ENCODE measurements around the gene HK2. TPM values are rescaled to one million over a fixed set of nuclear protein-coding genes. Genes with fewer than 3 reads are reported as not detected.

HK2 gene
- polyA plus RNA-seq, 2 of the 4 experiments (the other 2 are of a cell fraction), result 0.37 to 1.2 TPM

- ChIA-PET POLR2A (no interaction called here), CTCF (interaction anchor here (1.1 to 1.9 kb wide), 2 partner anchors 18 to 57 kb away, joined by 6 to 13 read pairs; no protein-coding TSS in a partner anchor)
- H3K9me3 ChIP-seq, result no peaks in the 10 kb centered on the region
- FAIRE-seq (no peak), DNase-seq (ENCODE audit: low read depth in 1 of 2, low spot score in 1 of 2) (no peak), ATAC-seq (no peak)
- no peak overlapping the region for H3K27ac ChIP-seq
- no peaks in the 10 kb centered on the region for H3K4me1 ChIP-seq
- TF ChIP-seq E2F6 (IDR thresholded peaks at IDR 0.05; ENCODE audit: borderline replicate concordance, low read depth), result no peak
- no peak for TF ChIP-seq CHD2 (IDR thresholded peaks at IDR 0.05; ENCODE audit: low read length, partially characterized antibody)
- no peak for TF ChIP-seq CEBPB (IDR thresholded peaks at IDR 0.05)
- TF ChIP-seq RNF2 (IDR thresholded peaks at IDR 0.05; ENCODE audit: borderline replicate concordance, low read depth), result no peak
- no peak overlapping the region for H3K4me2 ChIP-seq
- H3K4me3 ChIP-seq, result no peak overlapping the region
Observed at GRCh38 chr2:74819702-74820101, 14.2 kb upstream of the HK2 start.

GRCh38 chr2:74821177-74822126 is 12.5 kb upstream of the HK2 start:
- CTCF ChIA-PET, result interaction anchor here (0.7 to 2.1 kb wide), 3 partner anchors 15 to 772 kb away, joined by 3 to 7 read pairs (median 3); no protein-coding TSS in a partner anchor
- H3K27ac ChIP-seq, result no peak overlapping the region

GRCh38 chr2:74822771-74823566 is 11.0 kb upstream of the HK2 start:
- Histone ChIP-seq H3K4me3 (no peak overlapping the region), H3K9me3 (no peaks in the 10 kb centered on the region), H3K4me1 (no peaks in the 10 kb centered on the region), H3K27ac (no peak overlapping the region), H3K4me2 (no peak overlapping the region)
- FAIRE-seq (no peak), DNase-seq (ENCODE audit: low read depth in 1 of 2, low spot score in 1 of 2) (no peak), ATAC-seq (no peak; a peak in 1 of 6 replicates)
- WGBS (ENCODE audit: missing lambda C conversion rate), result 32% methylated on average over 3 of the region's 3 CpGs
- TF ChIP-seq MAZ (IDR thresholded peaks at IDR 0.05; ENCODE audit: borderline replicate concordance, low read depth, low read length) (no peak), HOXB13 (CRISPR knock-in tag; IDR thresholded peaks at IDR 0.05; ENCODE audit: low read depth) (no peak), ZC3H11A (IDR thresholded peaks at IDR 0.05) (no peak), TFCP2L1 (CRISPR knock-in tag; IDR thresholded peaks at IDR 0.05) (no peak), HOXA7 (CRISPR knock-in tag; IDR thresholded peaks at IDR 0.05) (no peak), HDAC2 (IDR thresholded peaks at IDR 0.05) (no peak), PHF8 (IDR thresholded peaks at IDR 0.05; ENCODE audit: borderline replicate concordance, low read depth) (no peak), CHD4 (IDR thresholded peaks at IDR 0.05; ENCODE audit: borderline replicate concordance) (no peak), ATOH8 (CRISPR knock-in tag; IDR thresholded peaks at IDR 0.05; ENCODE audit: low read depth) (no peak), RAD21 (conservative IDR thresholded peaks at IDR 0.05 in 1 of 2, IDR thresholded peaks at IDR 0.05 in 1 of 2) (no peak), HMGXB4 (CRISPR knock-in tag; IDR thresholded peaks at IDR 0.05; ENCODE audit: borderline replicate concordance) (no peak), JUNB (IDR thresholded peaks at IDR 0.05) (no peak)
- ChIA-PET CTCF (interaction anchor here (0.9 to 2.1 kb wide), 3 partner anchors 14 to 53 kb away, joined by 3 to 7 read pairs (median 7); no protein-coding TSS in a partner anchor), POLR2A (interaction anchor here (0.7 kb wide), 1 partner anchor 72 kb away, joined by 7 read pairs; no protein-coding TSS in a partner anchor)

More at GRCh38 chr2:74821177-74822126, 12.5 kb upstream of the HK2 start:
- ATAC-seq (no peak), DNase-seq (ENCODE audit: low read depth in 1 of 2, low spot score in 1 of 2) (no peak), FAIRE-seq (no peak)
- Histone ChIP-seq H3K4me3 (no peak overlapping the region), H3K4me1 (no peaks in the 10 kb centered on the region), H3K4me2 (no peak overlapping the region), H3K9me3 (no peaks in the 10 kb centered on the region)
- 36% methylated on average over 3 of the region's 3 CpGs for WGBS (ENCODE audit: missing lambda C conversion rate)
- POLR2A ChIA-PET, result no interaction called here
- TF ChIP-seq CEBPB (IDR thresholded peaks at IDR 0.05) (peak in 1 of 2 experiments; percentile 43; a peak in 1 of 4 replicates), EHMT2 (IDR thresholded peaks at IDR 0.05; ENCODE audit: low read depth) (no peak)

Measured in A549 (cell line).